HG03565 (cell line): Measurements from ENCODE around the gene MAGI2.

ENCODE experiments used
- ATAC-seq: cut with Tn5 transposase; IDR thresholded peaks from one replicate; pipeline ENCODE4 v1.9.1; 2021; ENCODE audit warnings: mild to moderate bottlenecking, moderate library complexity; ENCODE audit not compliant: unreplicated experiment

Gene MAGI2

GRCh38 chr7:78760620-78761355 is 692.7 kb downstream of the MAGI2 start:
- no peak for ATAC-seq

GRCh38 chr7:78752554-78752953 is 700.9 kb downstream of the MAGI2 start:
- no peak for ATAC-seq

- no peak for ATAC-seq
These were observed 702.2 kb downstream of the MAGI2 start for GRCh38 chr7:78751253-78751652.

- no peak for ATAC-seq
These were observed 704.3 kb downstream of the MAGI2 start for GRCh38 chr7:78749052-78749746.

- ATAC-seq, result no peak
These were observed 705.9 kb downstream of the MAGI2 start for GRCh38 chr7:78747592-78747991.

- ATAC-seq, result no peak
These were observed 707.2 kb downstream of the MAGI2 start for GRCh38 chr7:78746301-78746700.

- ATAC-seq, result no peak
These were observed 710.8 kb downstream of the MAGI2 start for GRCh38 chr7:78742694-78743093.

GRCh38 chr7:78736548-78736947 is 716.9 kb downstream of the MAGI2 start:
- no peak for ATAC-seq

GRCh38 chr7:78734626-78735025 is 718.8 kb downstream of the MAGI2 start:
- peak; percentile 52 for ATAC-seq

- no peak for ATAC-seq
These were observed 733.4 kb downstream of the MAGI2 start for GRCh38 chr7:78720066-78720465.

- no peak for ATAC-seq
These were observed 735.3 kb downstream of the MAGI2 start for GRCh38 chr7:78718212-78718611.

- no peak for ATAC-seq
These were observed 736.6 kb downstream of the MAGI2 start for GRCh38 chr7:78716876-78717275.

- no peak for ATAC-seq
These were observed 739.1 kb downstream of the MAGI2 start for GRCh38 chr7:78714356-78714755.

GRCh38 chr7:78712111-78712510 is 741.4 kb downstream of the MAGI2 start:
- no peak for ATAC-seq

- ATAC-seq, result no peak
These were observed 743.8 kb downstream of the MAGI2 start for GRCh38 chr7:78709658-78710057.

- no peak for ATAC-seq
These were observed 749.0 kb downstream of the MAGI2 start for GRCh38 chr7:78704504-78704903.

GRCh38 chr7:78703391-78703790 is 750.1 kb downstream of the MAGI2 start:
- no peak for ATAC-seq

GRCh38 chr7:78702770-78703169 is 750.7 kb downstream of the MAGI2 start:
- no peak for ATAC-seq

GRCh38 chr7:78695826-78696225 is 757.6 kb downstream of the MAGI2 start:
- ATAC-seq, result no peak

- peak; percentile 54 for ATAC-seq
These were observed 761.9 kb downstream of the MAGI2 start for GRCh38 chr7:78691584-78691983.

GRCh38 chr7:78690174-78690573 is 763.3 kb downstream of the MAGI2 start:
- ATAC-seq, result no peak

- no peak for ATAC-seq
These were observed 765.1 kb downstream of the MAGI2 start for GRCh38 chr7:78688376-78688775.
